COLO829 (cell line): ENCODE results near the gene NOL9.
A peak's percentile ranks its signal among the peaks of the same experiment; 100 is the strongest.

Experiments used
- DNase-seq: peaks from one replicate; pipeline ENCODE4 v3.0.0; 2012; ENCODE audit warnings: low spot score

NOL9 gene

DNA sequence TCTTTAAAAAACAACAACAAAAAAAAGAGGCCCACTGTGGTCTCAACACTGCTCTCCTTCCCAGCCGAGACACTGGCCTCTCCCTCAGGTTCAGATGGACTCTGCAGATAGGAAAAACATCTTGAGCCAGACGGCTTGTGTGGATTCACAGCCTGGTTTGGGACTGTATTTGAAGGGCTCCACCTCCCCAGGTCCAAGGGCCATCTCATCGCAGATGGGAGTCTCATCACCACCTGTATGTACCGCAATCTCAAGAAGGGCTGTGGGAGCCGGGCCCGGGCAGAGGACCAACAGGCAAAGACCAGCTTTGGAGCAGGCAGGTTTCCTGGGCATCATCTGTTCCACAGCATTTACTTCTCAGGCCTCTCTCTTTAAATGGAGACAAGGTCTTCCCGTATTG, 35.7 kb upstream of the NOL9 start:
- no peak for DNase-seq

DNA sequence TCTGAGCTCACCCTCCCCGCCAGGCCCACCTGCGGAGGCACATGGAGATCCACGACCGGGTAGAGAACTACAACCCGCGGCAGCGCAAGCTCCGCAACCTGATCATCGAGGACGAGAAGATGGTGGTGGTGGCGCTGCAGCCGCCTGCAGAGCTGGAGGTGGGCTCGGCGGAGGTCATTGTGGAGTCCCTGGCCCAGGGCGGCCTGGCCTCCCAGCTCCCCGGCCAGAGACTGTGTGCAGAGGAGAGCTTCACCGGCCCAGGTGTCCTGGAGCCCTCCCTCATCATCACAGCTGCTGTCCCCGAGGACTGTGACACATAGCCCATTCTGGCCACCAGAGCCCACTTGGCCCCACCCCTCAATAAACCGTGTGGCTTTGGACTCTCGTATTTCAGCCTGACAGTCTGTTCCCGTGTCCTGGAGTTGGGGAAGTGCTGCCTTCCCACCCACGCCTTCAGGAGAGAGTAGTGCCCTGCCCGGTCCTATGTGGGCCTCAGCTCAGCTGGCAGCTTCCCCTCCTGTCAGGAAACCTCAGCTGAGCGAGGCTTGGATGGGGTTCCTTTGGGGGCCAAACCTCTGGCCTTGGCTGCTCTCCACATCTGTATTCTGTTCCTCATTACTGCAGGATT, 34.7 kb upstream of the NOL9 start:
- no peak for DNase-seq

DNA sequence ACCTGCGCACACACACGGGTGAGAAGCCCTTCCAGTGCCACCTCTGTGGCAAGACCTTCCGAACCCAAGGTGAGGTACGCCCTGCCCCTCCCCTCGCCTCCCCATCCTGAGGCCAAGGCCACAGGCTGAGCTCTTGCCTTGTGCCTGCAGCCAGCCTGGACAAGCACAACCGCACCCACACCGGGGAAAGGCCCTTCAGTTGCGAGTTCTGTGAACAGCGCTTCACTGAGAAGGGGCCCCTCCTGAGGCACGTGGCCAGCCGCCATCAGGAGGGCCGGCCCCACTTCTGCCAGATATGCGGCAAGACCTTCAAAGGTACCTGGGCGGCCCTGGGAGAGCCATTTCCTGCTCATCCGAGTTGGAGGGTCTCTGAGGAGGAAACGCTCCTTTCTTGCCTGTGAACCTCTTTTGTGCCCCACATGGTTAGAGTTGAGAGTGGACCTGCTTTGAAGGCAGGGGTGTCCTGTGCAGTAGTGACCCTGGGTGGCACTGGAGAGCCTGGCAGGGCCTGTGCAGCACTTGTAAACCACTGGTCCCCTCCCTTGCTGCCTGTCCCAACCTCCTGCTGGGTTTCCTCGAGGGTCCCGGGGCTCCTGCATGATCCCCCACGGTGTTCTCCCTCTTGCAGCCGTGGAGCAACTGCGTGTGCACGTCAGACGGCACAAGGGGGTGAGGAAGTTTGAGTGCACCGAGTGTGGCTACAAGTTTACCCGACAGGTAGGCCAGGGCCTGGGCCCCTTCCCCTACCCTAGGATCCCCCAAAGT, 34.0 kb upstream of the NOL9 start:
- no peak for DNase-seq

DNA sequence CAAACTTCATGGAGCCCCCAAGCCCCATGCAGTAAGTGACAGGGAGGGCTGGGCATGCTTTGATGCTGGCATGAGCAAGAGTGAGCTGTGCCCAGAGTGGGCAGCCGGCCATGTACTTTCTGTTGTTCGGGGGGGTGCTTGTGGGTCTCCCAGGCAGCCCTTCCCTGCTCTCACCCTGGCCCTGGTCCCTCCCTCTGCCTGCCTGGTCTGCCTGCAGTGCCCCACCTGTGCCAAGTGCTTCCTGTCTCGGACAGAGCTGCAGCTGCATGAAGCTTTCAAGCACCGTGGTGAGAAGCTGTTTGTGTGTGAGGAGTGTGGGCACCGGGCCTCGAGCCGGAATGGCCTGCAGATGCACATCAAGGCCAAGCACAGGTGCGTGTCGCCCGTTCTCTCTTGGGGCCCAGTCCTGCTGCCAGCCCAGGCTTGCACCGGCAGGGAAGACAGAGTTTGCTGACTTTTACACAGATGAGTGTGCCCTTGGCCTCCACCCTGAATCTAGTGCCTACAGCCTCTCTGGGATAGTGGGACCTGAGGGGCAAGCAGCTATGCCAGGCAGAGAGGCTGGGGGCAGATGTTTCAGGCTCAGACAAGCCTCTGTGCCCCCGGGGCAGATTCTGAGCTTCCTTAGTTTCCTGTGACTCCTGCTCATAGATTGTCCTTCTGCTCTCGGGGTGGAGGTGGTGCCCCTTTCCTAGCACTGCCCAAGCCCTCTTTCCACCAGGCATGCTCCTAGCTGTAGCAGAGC, 33.1 kb upstream of the NOL9 start:
- DNase-seq = no peak

DNA sequence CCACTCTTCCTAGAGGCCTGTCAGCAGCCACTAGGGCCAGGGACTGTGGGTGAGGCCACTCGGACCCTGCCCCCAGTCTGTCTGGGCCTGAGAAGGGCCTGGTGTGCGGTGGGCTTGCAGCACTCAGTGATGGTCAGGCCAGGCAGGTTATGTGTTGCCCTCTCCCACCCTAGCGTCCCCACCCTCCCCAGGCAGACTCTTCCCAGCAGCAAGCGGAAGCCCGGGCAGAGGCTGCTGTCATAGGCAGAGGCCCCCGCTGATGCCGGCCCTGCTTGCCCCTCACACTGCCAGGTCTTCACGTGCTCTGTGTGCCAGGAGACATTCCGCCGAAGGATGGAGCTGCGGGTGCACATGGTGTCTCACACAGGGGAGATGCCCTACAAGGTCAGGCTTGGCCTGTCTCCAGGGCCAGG, 32.1 kb upstream of the NOL9 start:
- DNase-seq = no peak

DNA sequence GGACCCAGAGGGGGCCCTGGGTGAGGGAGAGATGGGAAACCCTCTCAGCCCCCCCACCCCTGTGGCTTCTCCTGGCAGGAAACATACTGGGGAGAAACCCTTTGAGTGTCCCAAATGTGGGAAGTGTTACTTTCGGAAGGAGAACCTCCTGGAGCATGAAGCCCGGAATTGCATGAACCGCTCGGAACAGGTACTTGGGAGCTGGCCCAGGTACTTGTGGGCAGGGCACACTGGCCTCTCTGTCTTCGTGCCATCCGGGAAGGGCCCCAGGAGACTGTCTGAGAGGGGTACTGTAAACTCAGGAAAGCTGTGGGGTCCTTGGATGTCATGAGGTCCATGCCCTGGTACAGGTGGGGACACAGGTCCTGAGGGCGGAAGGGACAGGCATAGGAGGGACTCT, 31.5 kb upstream of the NOL9 start:
- DNase-seq = no peak

DNA sequence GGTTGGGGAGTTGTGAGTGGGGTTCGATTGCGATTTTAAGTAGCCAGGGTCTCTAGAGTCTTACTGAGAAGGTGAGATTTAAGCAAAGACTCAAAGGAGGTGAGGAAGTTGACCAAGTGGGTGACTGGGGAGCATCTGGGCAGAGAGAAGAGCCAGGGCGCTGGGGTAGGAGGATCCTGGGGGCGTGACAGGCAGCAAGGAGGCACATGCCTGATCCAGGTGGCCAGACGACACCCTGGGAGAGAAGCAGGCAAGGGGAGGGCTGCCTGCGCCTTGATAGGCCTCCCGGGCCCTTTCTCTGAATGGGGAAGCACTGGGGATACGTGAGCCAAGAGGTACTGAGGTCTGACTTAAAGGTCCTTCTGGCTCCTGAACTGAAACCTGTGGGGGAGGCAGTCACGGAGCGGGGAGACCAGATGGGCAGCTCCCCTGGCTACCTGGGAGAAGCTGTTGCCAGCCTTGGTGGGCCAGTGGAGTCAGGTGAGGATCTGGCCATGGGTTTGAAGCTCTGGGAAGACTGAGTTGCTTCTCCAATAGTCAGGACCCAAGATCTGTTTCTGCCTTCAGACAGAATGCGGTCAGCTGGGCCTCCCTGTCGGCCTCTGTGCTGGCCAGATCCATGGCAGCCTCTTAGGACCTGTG, 30.9 kb upstream of the NOL9 start:
- DNase-seq = no peak

DNA sequence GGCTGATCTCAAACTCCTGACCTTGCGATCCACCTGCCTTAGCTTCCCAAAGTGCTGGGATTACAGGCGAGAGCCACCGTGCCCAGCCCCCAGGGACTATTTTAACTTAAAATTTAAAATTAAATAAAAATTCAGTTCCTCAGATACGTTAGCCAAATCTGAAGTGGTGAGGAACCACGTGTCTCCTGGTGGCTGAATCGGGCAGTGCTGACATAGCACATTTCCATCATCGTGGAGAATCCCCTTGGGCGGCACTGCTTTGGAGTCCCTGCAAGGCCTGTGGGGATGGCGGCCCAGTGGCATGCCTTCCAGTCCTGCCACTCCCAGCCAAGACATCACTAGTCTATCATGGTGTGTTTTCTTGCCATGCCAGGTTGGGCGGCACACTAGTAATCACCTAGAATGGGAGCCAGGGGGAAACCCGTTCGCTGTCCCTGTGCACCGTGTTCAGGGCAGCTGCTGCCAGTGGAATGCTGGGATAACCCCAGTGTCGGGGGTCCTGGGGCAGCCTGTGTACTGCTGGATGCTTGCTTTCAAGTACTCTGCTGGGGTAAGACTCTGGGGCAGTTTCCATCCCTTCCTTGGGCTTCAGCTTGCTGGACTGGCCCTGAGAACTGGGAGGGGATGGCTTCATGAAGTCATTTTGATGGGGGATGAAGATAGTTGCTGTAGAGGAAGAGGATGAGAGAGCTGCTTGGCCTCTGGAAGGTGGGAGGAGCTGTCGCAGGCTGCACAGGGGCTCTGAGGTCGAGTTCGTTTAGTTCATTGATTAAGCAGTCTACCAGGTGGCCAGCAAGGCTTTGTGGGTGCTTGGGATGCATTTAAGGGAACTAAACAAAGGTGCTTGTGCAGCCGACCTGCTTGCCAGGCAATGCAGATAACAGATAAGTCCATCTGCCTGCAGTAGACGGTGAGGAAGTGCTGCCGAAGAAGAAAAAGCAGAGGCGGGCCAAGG, 30.1 kb upstream of the NOL9 start:
- DNase-seq = no peak

DNA sequence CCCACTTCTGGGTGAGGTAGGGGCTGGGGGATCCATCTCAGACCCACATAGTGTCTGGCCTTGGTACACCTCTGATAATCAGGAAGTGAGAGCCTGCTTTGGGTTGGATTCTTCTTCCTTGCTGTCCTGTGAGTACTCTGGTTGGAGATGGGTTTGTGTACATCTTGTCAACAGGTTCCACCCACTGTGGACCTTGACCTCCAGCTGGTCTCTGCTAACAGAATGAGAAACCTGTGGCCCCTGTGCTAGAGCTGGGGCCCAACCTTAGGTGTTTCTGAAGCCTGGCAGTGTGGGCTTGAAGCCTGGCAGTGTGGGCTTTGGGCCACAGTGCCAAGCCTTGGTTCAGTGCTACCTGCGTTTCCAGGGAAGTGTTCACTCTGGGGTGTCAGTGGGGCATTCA, 28.1 kb upstream of the NOL9 start:
- no peak for DNase-seq

DNA sequence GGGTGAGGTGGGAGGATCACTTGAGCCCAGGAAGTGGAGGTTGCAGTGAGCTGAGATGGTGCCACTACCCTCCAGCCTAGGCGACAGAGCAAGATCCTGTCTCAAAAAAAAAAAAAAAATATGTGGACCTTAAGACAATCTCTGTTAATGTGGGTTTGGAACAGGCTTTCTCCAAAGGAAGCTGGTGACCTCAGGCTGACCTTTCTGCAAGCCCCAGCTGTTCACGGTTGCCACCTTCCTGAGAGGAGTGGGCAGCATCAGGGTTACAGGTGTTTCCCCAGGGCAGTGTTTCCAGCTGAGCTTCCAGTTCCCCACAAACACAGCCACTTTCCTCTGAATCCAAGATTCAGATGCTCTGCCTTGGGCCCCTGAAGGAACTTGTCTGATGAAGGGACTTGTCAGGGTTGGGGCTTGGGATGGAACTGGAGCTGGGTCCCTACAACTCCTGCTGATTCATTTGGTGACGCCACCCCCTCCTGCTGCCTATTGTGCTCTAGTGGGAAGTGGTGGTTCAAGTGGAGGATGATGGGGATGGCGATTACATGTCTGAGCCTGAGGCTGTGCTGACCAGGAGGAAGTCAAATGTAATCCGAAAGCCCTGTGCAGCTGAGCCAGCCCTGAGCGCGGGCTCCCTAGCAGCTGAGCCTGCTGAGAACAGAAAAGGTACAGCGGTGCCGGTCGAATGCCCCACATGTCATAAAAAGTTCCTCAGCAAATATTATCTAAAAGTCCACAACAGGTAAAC, 27.4 kb upstream of the NOL9 start:
- DNase-seq = no peak

DNA sequence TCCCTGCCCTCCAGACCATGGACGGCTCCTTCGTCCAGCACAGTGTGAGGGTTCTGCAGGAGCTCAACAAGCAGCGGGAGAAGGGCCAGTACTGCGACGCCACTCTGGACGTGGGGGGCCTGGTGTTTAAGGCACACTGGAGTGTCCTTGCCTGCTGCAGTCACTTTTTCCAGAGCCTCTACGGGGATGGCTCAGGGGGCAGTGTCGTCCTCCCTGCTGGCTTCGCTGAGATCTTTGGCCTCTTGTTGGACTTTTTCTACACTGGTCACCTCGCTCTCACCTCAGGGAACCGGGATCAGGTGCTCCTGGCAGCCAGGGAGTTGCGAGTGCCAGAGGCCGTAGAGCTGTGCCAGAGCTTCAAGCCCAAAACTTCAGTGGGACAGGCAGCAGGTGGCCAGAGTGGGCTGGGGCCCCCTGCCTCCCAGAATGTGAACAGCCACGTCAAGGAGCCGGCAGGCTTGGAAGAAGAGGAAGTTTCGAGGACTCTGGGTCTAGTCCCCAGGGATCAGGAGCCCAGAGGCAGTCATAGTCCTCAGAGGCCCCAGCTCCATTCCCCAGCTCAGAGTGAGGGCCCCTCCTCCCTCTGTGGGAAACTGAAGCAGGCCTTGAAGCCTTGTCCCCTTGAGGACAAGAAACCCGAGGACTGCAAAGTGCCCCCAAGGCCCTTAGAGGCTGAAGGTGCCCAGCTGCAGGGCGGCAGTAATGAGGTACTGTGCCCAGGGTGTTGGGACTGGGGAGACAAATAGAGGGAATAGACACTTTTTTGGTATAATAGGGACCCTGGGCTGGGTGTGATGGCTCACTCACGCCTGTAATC, 26.5 kb upstream of the NOL9 start:
- DNase-seq = no peak

DNA sequence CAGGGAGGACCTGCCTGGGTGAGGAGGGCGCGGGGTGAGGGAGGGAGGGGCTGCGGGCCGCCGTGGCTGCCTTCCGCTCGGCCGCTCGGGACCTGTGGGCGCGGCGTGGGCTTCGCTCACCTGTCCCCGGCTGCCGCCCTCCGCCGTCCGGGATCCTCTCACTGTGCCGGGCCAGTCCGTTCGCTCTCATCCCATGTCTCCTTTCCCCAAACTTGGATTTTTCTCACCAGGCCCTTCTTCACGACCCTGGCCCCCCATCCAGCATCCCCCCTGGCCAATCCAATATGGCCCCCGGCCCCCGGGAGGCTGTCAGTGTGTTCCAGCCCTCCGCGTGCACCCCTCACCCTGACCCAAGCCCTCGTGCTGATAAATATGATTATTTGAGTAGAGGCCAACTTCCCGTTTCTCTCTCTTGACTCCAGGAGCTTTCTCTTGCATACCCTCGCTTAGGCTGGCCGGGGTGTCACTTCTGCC, 25.8 kb upstream of the NOL9 start:
- DNase-seq = no peak

DNA sequence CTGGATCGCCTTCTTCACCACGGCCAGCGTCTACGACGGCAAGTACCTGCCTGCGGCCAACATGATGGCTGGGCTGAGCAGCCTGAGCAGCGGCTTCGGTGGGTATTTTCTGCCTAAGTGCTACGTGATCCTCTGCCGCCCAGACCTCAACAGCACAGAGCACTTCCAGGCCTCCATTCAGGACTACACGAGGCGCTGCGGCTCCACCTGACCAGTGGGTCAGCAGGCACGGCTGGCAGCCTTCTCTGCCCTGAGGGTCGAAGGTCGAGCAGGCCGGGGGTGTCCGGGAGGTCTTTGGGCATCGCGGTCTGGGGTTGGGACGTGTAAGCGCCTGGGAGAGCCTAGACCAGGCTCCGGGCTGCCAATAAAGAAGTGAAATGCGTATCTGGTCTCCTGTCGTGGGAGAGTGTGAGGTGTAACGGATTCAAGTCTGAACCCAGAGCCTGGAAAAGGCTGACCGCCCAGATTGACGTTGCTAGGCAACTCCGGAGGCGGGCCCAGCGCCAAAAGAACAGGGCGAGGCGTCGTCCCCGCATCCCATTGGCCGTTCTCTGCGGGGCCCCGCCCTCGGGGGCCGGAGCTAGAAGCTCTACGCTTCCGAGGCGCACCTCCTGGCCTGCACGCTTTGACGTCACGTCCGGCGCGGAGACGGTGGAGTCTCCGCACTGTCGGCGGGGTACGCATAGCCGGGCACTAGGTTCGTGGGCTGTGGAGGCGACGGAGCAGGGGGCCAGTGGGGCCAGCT, 25.2 kb upstream of the NOL9 start, which contains the start of gene ZBTB48:
TSS of gene ZBTB48 (plus strand) at position 621 of the 745 bp plus-strand sequence. CDS start 616 bp downstream, outside the sequence.
- DNase-seq = peak; percentile 98

DNA sequence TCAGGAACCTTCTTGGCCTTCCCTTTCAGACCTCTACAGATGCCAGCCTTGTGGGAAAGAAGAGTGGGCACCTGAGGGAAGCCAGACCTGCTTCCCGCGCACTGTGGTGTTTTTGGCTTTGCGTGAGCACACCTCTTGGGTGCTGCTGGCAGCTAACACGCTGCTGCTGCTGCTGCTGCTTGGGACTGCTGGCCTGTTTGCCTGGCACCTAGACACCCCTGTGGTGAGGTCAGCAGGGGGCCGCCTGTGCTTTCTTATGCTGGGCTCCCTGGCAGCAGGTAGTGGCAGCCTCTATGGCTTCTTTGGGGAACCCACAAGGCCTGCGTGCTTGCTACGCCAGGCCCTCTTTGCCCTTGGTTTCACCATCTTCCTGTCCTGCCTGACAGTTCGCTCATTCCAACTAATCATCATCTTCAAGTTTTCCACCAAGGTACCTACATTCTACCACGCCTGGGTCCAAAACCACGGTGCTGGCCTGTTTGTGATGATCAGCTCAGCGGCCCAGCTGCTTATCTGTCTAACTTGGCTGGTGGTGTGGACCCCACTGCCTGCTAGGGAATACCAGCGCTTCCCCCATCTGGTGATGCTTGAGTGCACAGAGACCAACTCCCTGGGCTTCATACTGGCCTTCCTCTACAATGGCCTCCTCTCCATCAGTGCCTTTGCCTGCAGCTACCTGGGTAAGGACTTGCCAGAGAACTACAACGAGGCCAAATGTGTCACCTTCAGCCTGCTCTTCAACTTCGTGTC, 24.5 kb upstream of the NOL9 start:
- no peak for DNase-seq

DNA sequence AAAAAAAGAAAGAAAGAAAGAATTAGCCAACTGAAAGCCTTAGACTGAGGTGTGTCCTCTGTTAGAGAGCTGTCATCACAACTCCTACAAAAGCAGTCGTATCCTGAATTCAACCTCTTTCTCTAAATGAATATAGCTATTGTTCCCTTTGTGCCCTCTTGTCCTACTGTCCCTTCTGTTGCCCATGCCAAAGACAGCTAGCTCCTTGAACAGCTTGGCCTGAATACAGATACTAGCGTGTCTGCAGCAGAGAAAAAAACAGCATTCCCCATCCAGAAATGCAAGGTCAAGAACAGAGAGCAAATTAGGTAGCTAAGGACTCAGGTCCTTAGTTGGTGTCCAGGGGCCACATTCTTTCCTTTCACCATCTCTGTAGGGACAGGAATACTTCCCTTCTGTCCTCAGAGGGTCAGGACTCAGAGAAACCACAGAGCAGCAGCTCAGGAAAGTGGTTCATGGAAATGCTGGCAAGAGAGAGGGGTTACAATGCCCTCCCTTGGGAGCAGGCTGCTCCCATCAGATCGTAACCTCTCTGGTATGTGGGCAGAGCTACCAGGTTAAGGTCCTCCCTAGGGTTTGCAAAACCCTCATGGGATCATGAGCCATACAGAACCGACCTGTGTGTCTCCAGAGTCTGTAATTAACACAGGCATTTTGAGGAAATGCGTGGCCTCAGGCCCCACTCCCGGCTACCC, 23.7 kb upstream of the NOL9 start:
- DNase-seq = peak; percentile 48

DNA sequence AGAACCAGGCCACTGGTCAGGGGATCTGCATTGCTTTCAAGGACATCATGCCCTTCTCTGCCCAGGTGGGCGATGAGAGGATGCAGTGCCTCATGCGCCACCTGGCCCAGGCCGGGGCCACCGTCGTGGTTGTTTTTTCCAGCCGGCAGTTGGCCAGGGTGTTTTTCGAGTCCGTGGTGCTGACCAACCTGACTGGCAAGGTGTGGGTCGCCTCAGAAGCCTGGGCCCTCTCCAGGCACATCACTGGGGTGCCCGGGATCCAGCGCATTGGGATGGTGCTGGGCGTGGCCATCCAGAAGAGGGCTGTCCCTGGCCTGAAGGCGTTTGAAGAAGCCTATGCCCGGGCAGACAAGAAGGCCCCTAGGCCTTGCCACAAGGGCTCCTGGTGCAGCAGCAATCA, 20.5 kb upstream of the NOL9 start:
- DNase-seq = no peak

DNA sequence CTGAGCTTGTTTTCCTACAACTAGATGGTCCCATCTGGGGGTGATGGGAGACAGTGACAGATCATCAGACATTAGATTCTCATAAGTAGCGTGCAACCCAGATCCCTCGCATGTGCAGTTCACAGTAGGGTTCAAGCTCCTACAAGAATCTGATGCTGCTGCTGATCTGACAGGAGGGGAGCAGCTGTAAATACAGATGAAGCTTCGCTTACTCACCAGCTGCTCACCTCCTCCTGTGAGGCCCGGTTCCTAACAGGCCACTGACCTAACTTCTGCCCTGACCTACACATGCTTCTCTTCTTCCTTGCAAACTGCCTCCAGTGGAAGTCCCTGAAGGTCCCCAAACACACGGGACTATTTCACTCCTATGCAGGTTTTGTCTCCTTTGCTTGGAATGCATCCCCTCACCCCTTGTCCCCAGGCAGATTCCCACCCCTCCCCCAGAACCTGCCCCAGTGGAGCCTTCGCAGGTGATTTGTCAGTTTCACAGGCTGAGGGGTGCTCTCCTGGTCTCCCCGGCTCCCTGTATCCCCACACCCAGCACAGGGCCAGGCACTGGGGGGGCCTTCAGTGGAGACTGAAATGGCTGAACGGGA, 19.8 kb upstream of the NOL9 start:
- DNase-seq = no peak
